ENCODE measurements around the gene SLC30A7.

DNA sequence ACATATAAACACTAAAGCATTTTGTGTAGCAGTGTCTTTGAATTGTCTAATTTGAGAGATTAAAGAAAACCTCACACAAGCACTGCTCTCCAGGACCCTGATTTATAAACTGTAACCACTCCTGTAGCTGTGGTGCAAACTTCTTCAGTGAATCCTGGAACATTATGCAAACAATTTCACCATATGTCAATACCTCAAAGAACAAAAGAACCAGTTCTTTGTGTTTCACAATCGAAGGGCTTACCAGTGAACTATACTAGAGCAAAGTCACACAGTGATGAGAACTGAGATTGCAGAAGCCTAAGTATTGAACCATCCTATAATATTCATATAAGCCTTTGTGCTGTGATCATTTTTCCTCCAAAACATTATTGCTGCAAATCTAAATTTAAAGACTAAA lies 108.2 kb downstream of the SLC30A7 start:
- TF ChIP-seq, protein P1, sequence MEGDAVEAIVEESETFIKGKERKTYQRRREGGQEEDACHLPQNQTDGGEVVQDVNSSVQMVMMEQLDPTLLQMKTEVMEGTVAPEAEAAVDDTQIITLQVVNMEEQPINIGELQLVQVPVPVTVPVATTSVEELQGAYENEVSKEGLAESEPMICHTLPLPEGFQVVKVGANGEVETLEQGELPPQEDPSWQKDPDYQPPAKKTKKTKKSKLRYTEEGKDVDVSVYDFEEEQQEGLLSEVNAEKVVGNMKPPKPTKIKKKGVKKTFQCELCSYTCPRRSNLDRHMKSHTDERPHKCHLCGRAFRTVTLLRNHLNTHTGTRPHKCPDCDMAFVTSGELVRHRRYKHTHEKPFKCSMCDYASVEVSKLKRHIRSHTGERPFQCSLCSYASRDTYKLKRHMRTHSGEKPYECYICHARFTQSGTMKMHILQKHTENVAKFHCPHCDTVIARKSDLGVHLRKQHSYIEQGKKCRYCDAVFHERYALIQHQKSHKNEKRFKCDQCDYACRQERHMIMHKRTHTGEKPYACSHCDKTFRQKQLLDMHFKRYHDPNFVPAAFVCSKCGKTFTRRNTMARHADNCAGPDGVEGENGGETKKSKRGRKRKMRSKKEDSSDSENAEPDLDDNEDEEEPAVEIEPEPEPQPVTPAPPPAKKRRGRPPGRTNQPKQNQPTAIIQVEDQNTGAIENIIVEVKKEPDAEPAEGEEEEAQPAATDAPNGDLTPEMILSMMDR (IDR thresholded peaks at IDR 0.05): no peak
- no peak for TF ChIP-seq POLR2A (IDR thresholded peaks at IDR 0.05)

All from right lobe of liver (tissue), 4 donors.